Naive thymus-derived CD4-positive, alpha-beta T cell (primary cell): ENCODE data around the gene GATAD2B. TPM values are rescaled to one million over a fixed set of nuclear protein-coding genes. Genes with fewer than 3 reads are reported as not detected.

Source experiments
- ATAC-seq: fragments of 150-1000 bp; cut with Tn5 transposase; 2 replicates; pipeline ENCODE4 v1.10.0; 2021; ENCODE audit warnings: mild to moderate bottlenecking, moderate library complexity
- CTCF ChIA-PET: fragments of 350-600 bp; sonication (Branson Sonifier 250); formaldehyde crosslinking; loops from one replicate; lab custom pipeline; 2021; ENCODE audit warnings: antibody characterized with exemption; lab: Charles Lee
- POLR2A ChIA-PET: fragments of 350-600 bp; sonication (Branson Sonifier 250); formaldehyde crosslinking; loops from one replicate; lab custom pipeline; 2021; ENCODE audit warnings: antibody characterized with exemption, inconsistent platforms; lab: Charles Lee
- DNase-seq, 9 donors: peaks; one replicate each; pipeline versions ENCODE4 v3.0.0 to v3.0.0-alpha.2; 2020 to 2022; ENCODE audit warnings: mixed read lengths in 1 of 9
- H3K27ac ChIP-seq: one replicate; pipeline ENCODE4 v1.7.0; 2013; ENCODE audit warnings: mild to moderate bottlenecking, low read depth, low read length, moderate library complexity
- H3K27me3 ChIP-seq, 2 donors: one replicate each; pipeline ENCODE4 v1.7.0; 2013; ENCODE audit warnings: low read length in 2 of 2, mild to moderate bottlenecking in 2 of 2, moderate library complexity in 2 of 2; ENCODE audit not compliant: control insufficient read depth in 2 of 2, insufficient read depth in 2 of 2
- H3K36me3 ChIP-seq, 3 experiments: 1 replicate in 2 of 3; 2 replicates in 1 of 3; pipeline ENCODE4 v1.7.0; 2013; ENCODE audit warnings: low read length in 3 of 3, mild to moderate bottlenecking in 3 of 3, moderate library complexity in 1 of 3; ENCODE audit not compliant: insufficient read depth in 3 of 3, control insufficient read depth in 2 of 3
- H3K4me1 ChIP-seq, 2 donors: one replicate each; pipeline ENCODE4 v1.7.0; 2013; ENCODE audit warnings: low read length in 2 of 2, mild to moderate bottlenecking in 2 of 2, moderate library complexity in 1 of 2; ENCODE audit not compliant: control insufficient read depth in 2 of 2, insufficient read depth in 2 of 2
- H3K4me3 ChIP-seq: 2 replicates; pipeline ENCODE4 v1.7.0; 2013; ENCODE audit warnings: mild to moderate bottlenecking, low read length
- H3K9me3 ChIP-seq, 3 experiments: 1 replicate in 2 of 3; 2 replicates in 1 of 3; pipeline ENCODE4 v1.7.0; 2013; ENCODE audit warnings: low read length in 3 of 3; ENCODE audit not compliant: control insufficient read depth in 2 of 3
- H3K27ac Mint-ChIP-seq, 9 donors: one replicate each; pipeline ENCODE4 v1.8.0; 2020 to 2022; ENCODE audit warnings: mixed read lengths in 9 of 9, mild to moderate bottlenecking in 8 of 9, moderate library complexity in 5 of 9, inconsistent platforms in 2 of 9
- H3K27me3 Mint-ChIP-seq, 5 donors: one replicate each; pipeline ENCODE4 v1.8.0; 2021 to 2022; ENCODE audit warnings: mixed read lengths in 5 of 5, mild to moderate bottlenecking in 1 of 5
- H3K36me3 Mint-ChIP-seq, 5 donors: one replicate each; pipeline ENCODE4 v1.8.0; 2020 to 2022; ENCODE audit warnings: mixed read lengths in 5 of 5, mild to moderate bottlenecking in 3 of 5, inconsistent platforms in 1 of 5
- H3K4me1 Mint-ChIP-seq, 7 donors: one replicate each; pipeline ENCODE4 v1.8.0; 2020 to 2022; ENCODE audit warnings: mixed read lengths in 7 of 7, mild to moderate bottlenecking in 3 of 7, inconsistent platforms in 1 of 7
- H3K4me3 Mint-ChIP-seq, 10 donors: one replicate each; pipeline ENCODE4 v1.8.0; 2020 to 2022; ENCODE audit warnings: mild to moderate bottlenecking in 10 of 10, mixed read lengths in 10 of 10, moderate library complexity in 6 of 10, inconsistent platforms in 2 of 10
- H3K9me3 Mint-ChIP-seq, 11 donors: one replicate each; pipeline ENCODE4 v1.8.0; 2020 to 2022; ENCODE audit warnings: mixed read lengths in 11 of 11, mild to moderate bottlenecking in 4 of 11, inconsistent platforms in 1 of 11, moderate library complexity in 1 of 11
- intact Hi-C, 2 donors: fragments of 100-400 bp; cut with micrococcal nuclease; formaldehyde crosslinking; loops; one replicate each; pipeline ENCODE4 v1.15.1; 2023
- polyA plus RNA-seq, 2 donors: library from polyadenylated mRNA; unstranded; fragments of 300-500 nt; fragmentation: Illumina TruSeq; gene quantifications; one replicate each; pipeline ENCODE4 v1.2.3, GENCODE V29; 2021
- total RNA-seq, 6 experiments: library from RNA in 5 of 6; stranded (reverse) in 5 of 6; gene quantifications; 1 replicate in 5 of 6; 2 replicates in 1 of 6; pipeline ENCODE4 v1.2.3 and lab custom pipeline; 2021 to 2026

GATAD2B gene
- total and polyA plus RNA-seq, 7 experiments from 2014 or later = 4.8 to 102 (median 73.7) TPM

DNA sequence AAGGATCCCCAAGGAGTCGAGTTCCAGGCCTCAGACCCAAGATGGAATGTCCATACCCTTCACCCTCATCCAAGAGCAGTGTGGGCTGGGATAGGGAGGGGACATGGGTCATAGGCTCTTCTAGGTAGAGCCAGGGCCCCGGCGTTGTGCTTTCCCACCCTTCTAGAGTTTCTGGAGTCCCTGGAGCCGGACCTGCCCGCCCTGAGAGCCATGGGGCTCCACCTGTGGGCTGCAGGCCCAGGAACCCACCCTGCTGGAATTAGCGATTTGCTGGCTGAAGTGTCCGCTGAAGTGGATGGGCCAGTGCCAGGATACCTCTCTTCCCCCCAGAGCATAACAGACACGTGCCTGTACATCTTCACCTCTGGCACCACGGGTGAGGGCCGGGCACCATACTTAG, 146.4 kb downstream of the GATAD2B start:
- peak overlapping the region; percentile 52 to 89 (median 82) for H3K4me3 Mint-ChIP-seq
- peaks cover 0 to 13% (median 0%) of the 10 kb centered on the region in 5 donors for H3K36me3 Mint-ChIP-seq
- DNase-seq (no peak), ATAC-seq (no peak)
- H3K9me3 Mint-ChIP-seq = peaks cover 0 to 3% (median 0%) of the 10 kb centered on the region in 11 donors
- Histone ChIP-seq H3K9me3 (no peaks in the 10 kb centered on the region), H3K4me1 (peaks cover 6 to 23% of the 10 kb centered on the region in 2 donors), H3K36me3 (peaks cover 0 to 16% (median 0%) of the 10 kb centered on the region in 3 experiments), H3K4me3 (peak overlapping the region; percentile 73), H3K27me3 (no peaks in the 10 kb centered on the region), H3K27ac (peak overlapping the region; percentile 66)
- ChIA-PET CTCF (interaction anchor here (0.6 to 1.4 kb wide), 3 partner anchors 40 to 266 kb away, joined by 3 to 4 read pairs (median 3); no protein-coding TSS in a partner anchor), POLR2A (interaction anchor here (1.0 to 2.6 kb wide), 8 partner anchors 8 to 225 kb away, joined by 3 to 12 read pairs (median 5); partner anchors contain the start of genes CREB3L4, CRTC2, GATAD2B and RPS27)
- H3K27ac Mint-ChIP-seq = peak overlapping the region in 3 of 9 donors; percentile 19 to 65 (median 30)
- no peaks in the 10 kb centered on the region for H3K27me3 Mint-ChIP-seq
- H3K4me1 Mint-ChIP-seq = peaks cover 14 to 35% (median 26%) of the 10 kb centered on the region in 7 donors
- intact Hi-C loops = no loop called here

- POLR2A ChIA-PET = interaction anchor here (0.9 to 2.6 kb wide), 11 partner anchors 9 to 224 kb away, joined by 3 to 12 read pairs (median 5); partner anchors contain the start of genes CREB3L4, CRTC2, GATAD2B and JTB
- no peaks in the 10 kb centered on the region for H3K9me3 ChIP-seq
- no peaks in the 10 kb centered on the region for H3K27me3 Mint-ChIP-seq
- peaks cover 0 to 22% (median 0%) of the 10 kb centered on the region in 3 experiments for H3K36me3 ChIP-seq
- DNase-seq = peak; percentile 40 to 63 (median 59)
- peak; percentile 76 for ATAC-seq
- H3K4me1 Mint-ChIP-seq = peaks cover 14 to 35% (median 26%) of the 10 kb centered on the region in 7 donors
- peaks cover 0 to 13% (median 0%) of the 10 kb centered on the region in 5 donors for H3K36me3 Mint-ChIP-seq
- CTCF ChIA-PET = interaction anchor here (0.6 to 1.4 kb wide), 4 partner anchors 39 to 473 kb away, joined by 3 to 4 read pairs (median 3); no protein-coding TSS in a partner anchor
- H3K4me3 Mint-ChIP-seq = peak overlapping the region; percentile 77 to 89 (median 86)
- peak overlapping the region; percentile 66 for H3K27ac ChIP-seq
- peaks cover 6 to 23% of the 10 kb centered on the region in 2 donors for H3K4me1 ChIP-seq
- peaks cover 0 to 3% (median 0%) of the 10 kb centered on the region in 11 donors for H3K9me3 Mint-ChIP-seq
- H3K27ac Mint-ChIP-seq = peak overlapping the region in 7 of 9 donors; percentile 29 to 80 (median 68)
- peak overlapping the region; percentile 73 for H3K4me3 ChIP-seq
- intact Hi-C loops = loop anchor here in 1 of 2 donors (1.0 to 2.0 kb wide), 2 partner anchors 8 to 445 kb away; partner anchors contain the start of gene UBAP2L
- H3K27me3 ChIP-seq = no peaks in the 10 kb centered on the region
Measured at GRCh38 chr1:153775458-153776327, 147.1 kb downstream of the GATAD2B start.

DNA sequence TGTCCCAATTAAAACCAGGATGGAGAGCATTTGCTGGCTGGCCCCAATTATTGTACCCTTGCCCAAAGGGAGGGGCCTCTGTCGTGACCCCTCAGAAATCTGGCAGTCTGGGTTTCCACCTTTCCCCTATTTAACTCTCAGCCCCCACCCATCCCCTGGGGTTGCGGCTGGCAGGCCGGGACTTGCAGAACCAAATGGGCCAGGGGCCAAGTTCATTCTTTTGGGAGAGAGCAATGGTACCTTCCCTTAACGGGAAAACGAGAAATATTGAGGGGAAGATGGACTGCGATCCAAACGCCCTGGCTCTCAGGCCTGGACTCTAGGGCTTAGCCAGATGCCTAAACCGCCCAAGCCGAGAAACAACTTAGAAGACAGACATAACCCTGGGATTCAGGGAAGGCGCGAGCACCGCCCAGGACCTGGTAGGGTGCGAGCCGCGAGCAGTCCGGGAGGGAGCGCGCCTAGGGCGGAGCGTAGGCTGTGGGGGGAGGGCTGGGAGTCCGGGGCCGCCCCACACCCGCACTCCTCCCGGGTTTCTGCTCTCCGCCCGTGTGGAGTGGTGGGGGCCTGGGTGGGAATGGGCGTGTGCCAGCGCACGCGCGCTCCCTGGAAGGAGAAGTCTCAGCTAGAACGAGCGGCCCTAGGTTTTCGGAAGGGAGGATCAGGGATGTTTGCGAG, 147.9 kb downstream of the GATAD2B start, which contains the start of gene SLC27A3:
TSS of gene SLC27A3 (plus strand) at position 628 of the 678 bp plus-strand sequence. CDS start 91 bp downstream, outside the sequence.
- peaks cover 0 to 3% (median 0%) of the 10 kb centered on the region in 11 donors for H3K9me3 Mint-ChIP-seq
- ChIA-PET POLR2A (interaction anchor here (0.6 to 2.6 kb wide), 8 partner anchors 9 to 203 kb away, joined by 3 to 8 read pairs (median 5); partner anchors contain the start of genes CREB3L4, CRTC2, GATAD2B and JTB), CTCF (interaction anchor here (0.7 to 1.4 kb wide), 2 partner anchors 41 to 474 kb away, joined by 3 read pairs; no protein-coding TSS in a partner anchor)
- H3K4me1 ChIP-seq = peaks cover 6 to 23% of the 10 kb centered on the region in 2 donors
- ATAC-seq = peak; percentile 52
- peaks cover 14 to 35% (median 26%) of the 10 kb centered on the region in 7 donors for H3K4me1 Mint-ChIP-seq
- H3K27ac Mint-ChIP-seq = peak within 1 kb of the TSS; percentile 29 to 88 (median 68)
- H3K36me3 ChIP-seq = peaks cover 0 to 30% (median 0%) of the 10 kb centered on the region in 3 experiments
- DNase-seq = peak in 1 of 9 donors; percentile 44
- peak within 1 kb of the TSS; percentile 77 to 89 (median 86) for H3K4me3 Mint-ChIP-seq
- H3K36me3 Mint-ChIP-seq = peaks cover 0 to 13% (median 0%) of the 10 kb centered on the region in 5 donors
- H3K27ac ChIP-seq = peak within 1 kb of the TSS; percentile 66
- no peaks in the 10 kb centered on the region for H3K9me3 ChIP-seq
- intact Hi-C loops = loop anchor here in 1 of 2 donors (1.0 to 2.0 kb wide), 2 partner anchors 8 to 446 kb away; partner anchors contain the start of gene UBAP2L
- no peaks in the 10 kb centered on the region for H3K27me3 ChIP-seq
- no peaks in the 10 kb centered on the region for H3K27me3 Mint-ChIP-seq
- H3K4me3 ChIP-seq = peak within 1 kb of the TSS; percentile 73

DNA sequence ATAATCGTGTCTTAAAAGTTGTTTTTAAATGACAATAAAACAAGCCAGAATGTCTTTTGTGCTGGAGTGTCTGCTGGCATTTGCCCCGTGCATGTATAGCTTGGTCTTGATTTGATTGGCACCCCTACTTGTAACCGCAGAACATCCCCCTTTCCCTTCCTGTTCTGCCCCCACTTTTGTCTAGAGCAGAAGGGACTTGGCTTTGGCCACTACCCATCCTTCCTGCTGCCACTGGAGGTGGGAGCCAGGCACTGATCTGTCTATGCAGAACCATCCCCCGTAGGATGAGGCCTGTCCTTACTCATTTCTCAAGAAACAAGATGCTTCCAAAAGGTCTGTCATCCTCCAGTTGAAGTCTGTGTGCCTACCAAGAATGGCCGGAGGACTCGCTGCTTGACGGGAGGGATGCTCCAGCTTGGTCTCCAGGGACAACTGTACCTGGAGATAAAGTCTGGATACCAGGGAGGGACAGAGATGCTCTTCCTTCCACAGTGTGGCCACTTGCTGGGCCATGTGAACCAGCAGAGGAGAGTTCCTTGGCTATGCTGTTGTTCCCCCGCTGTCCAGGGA, 148.7 kb downstream of the GATAD2B start:
- peak overlapping the region; percentile 8 to 89 (median 85) for H3K4me3 Mint-ChIP-seq
- DNase-seq = no peak
- no peak overlapping the region for H3K4me3 ChIP-seq

DNA sequence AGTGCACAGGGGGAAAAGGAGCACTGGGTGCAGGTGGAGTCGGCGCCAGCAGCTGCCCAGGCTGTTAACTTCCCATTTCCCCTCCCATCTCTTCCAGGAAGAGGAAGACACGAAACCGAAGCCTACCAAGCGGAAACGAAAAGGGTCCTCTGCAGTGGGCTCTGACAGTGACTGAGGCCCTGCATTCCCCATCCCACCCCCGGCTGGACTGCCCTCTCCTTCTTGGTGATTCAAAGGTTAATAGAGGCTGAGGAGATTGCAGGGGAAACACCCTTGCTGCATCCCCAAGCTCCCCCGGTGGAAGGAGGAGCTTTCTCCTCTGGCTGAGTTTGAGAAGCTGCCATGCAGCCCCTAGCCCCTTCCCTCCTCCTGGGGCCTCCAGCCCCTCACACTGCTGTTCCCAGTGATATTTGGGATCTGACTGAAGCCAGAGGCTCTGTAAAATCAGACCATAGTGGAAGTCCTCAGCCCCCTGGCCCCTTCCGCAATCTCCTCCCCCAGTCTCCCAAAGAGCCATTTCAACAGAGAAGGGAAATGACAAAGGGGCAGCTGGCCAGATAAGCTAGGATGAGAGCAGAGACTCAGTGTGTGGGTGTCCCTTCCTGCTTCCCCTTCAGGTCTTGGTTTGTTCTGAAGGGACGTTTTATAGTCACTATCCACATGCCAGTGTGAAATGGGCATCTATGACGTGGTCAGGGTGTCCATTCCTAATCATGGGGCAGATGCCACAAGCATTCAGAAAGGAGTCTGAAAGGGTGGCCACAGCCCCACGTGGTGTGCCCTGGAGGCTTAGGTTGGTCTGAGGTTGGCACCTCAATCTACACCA, 149.5 kb downstream of the GATAD2B start:
- H3K4me1 ChIP-seq = peaks cover 6 to 23% of the 10 kb centered on the region in 2 donors
- POLR2A ChIA-PET = no interaction called here
- H3K27ac ChIP-seq = no peak overlapping the region
- peaks cover 0 to 3% (median 0%) of the 10 kb centered on the region in 11 donors for H3K9me3 Mint-ChIP-seq
- intact Hi-C loops = no loop called here
- peak overlapping the region in 6 of 10 donors; percentile 8 to 61 (median 18) for H3K4me3 Mint-ChIP-seq
- H3K4me1 Mint-ChIP-seq = peaks cover 14 to 35% (median 26%) of the 10 kb centered on the region in 7 donors
- H3K27ac Mint-ChIP-seq = peak overlapping the region in 5 of 9 donors; percentile 8 to 66 (median 33)
- DNase-seq (no peak), ATAC-seq (peak; percentile 39)
- no peaks in the 10 kb centered on the region for H3K27me3 Mint-ChIP-seq
- peaks cover 0 to 26% (median 4%) of the 10 kb centered on the region in 5 donors for H3K36me3 Mint-ChIP-seq
- H3K27me3 ChIP-seq = no peaks in the 10 kb centered on the region
- CTCF ChIA-PET = no interaction called here
- H3K4me3 ChIP-seq = no peak overlapping the region
- H3K9me3 ChIP-seq = no peaks in the 10 kb centered on the region
- H3K36me3 ChIP-seq = peaks cover 0 to 45% (median 0%) of the 10 kb centered on the region in 3 experiments

More for the DNA sequence above, 148.7 kb downstream of the GATAD2B start:
- Histone ChIP-seq H3K36me3 (peaks cover 0 to 37% (median 0%) of the 10 kb centered on the region in 3 experiments), H3K27me3 (no peaks in the 10 kb centered on the region), H3K27ac (peak overlapping the region; percentile 8), H3K9me3 (no peaks in the 10 kb centered on the region), H3K4me1 (peaks cover 6 to 23% of the 10 kb centered on the region in 2 donors)
- H3K27ac Mint-ChIP-seq = peak overlapping the region in 8 of 9 donors; percentile 32 to 82 (median 62)
- peaks cover 14 to 35% (median 26%) of the 10 kb centered on the region in 7 donors for H3K4me1 Mint-ChIP-seq
- peaks cover 0 to 18% (median 3%) of the 10 kb centered on the region in 5 donors for H3K36me3 Mint-ChIP-seq
- H3K9me3 Mint-ChIP-seq = peaks cover 0 to 3% (median 0%) of the 10 kb centered on the region in 11 donors
- H3K27me3 Mint-ChIP-seq = no peaks in the 10 kb centered on the region
- intact Hi-C loops = loop anchor here in 1 of 2 donors (2.0 kb wide), 1 partner anchor 447 kb away; the partner anchor contains the start of gene UBAP2L
- ChIA-PET CTCF (interaction anchor here (0.6 kb wide), 1 partner anchor 61 kb away, joined by 7 read pairs; no protein-coding TSS in a partner anchor), POLR2A (interaction anchor here (0.6 kb wide), 1 partner anchor 192 kb away, joined by 3 read pairs; no protein-coding TSS in a partner anchor)
- no peak for ATAC-seq
